HG03139 (cell line): Measurements from ENCODE around the gene PAIP2B.
"Not testable (repeated sequence)": the region's sequence is repeated elsewhere in the genome, so short reads cannot be mapped to it uniquely, and the experiment has no call there.

Source experiments
- ATAC-seq: cut with Tn5 transposase; IDR thresholded peaks from one replicate; pipeline ENCODE4 v1.9.1; 2021; ENCODE audit not compliant: unreplicated experiment

PAIP2B gene, protein sequence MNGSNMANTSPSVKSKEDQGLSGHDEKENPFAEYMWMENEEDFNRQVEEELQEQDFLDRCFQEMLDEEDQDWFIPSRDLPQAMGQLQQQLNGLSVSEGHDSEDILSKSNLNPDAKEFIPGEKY

DNA sequence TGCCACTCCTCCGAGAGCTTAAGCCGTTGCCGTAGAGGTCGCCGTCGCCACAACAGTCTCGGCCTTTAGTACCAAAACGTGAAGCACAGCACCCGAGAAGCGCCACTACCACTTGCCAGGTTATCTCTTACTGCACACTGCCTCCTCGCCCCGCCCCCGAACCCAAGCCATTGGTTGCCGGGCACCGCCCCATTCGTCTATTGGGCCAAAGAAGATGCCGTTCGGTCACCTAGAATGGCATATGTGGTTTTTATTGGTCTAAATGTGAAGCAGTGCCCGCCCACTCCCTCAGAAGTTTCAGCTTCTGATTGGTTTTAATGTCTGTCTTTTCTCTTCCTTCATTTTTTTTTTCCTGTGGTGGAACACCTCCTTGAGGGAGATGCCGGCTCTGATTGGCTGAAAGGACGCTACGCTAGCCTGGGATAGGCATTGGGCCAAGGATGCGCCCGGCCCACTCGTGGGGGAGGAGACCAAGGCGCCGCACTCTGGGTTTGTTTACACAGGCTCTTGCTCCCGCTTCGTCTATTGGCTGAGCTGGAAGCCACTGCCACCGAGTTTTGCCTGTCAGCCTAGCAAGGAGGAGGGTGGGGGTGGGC lies at the start of gene PAIP2B:
PAIP2B (minus strand) TSS at position 139 of the 596 bp plus-strand sequence. CDS start 24,514 bp downstream, outside the sequence.
- peak; percentile 94 for ATAC-seq

DNA sequence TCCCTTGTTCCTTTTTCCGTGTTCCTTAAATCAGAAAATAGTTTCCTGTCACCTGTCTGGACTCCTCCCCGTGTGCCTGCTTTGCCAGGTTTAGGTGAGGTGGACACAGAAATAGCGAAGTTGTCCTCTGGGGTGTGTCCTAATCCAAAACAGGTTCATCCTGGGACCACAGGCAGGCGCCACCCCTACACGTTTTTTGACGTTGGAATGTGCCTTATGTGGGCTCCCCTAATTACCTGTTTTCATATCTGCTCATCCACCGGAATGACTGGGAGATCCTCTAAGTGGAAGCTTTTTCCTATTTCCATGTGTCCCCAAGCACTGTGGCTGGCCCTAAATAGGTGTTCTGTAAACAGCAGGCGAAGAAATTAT lies 49.0 kb upstream of the PAIP2B start:
- no peak for ATAC-seq

DNA sequence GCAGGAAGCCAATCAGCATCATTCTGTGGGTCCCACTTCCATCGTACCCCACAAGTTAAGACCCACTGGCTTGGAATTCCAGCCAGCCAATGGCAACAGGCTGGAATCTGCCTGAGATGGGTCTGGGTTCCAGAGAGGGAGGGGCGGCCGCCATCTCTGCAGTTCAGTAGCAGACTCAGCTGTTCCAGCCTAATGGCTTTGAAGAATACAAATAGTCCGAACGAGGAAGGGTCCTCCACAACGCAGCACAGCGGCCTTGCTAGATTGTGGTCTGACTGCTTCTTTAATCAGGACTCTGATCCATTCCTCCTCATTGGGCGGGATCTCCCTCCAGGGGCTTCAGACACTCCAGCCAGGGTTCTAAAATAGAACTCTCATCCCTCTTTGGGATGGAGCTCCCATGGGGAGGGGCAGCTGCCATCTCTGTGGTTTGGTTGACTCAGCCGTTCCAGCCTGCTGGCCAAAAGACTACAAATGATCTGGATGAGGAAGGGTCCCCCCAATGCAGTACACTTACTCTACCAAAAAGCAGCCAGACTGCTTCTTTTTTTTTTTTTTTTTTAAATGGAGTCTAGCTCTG lies 42.7 kb upstream of the PAIP2B start:
- no peak for ATAC-seq

DNA sequence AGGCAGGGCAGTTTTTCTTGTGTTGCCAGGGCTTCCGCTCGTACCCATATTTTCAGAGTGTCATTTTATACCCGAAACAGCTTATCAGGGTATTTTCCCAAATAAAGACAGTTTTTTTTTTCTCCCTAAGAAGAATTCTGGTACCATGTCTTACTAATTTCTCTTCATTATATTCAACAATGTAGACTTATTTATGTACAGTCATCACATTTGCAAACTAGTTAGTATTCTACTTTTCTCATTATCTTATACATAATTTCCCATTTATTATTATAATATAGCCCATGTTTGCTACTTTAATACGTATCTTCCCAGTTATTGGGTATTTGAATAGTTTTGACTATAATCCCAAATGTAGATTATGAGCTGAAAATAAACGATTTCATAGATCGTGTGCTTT lies 36.5 kb upstream of the PAIP2B start:
- no peak for ATAC-seq

DNA sequence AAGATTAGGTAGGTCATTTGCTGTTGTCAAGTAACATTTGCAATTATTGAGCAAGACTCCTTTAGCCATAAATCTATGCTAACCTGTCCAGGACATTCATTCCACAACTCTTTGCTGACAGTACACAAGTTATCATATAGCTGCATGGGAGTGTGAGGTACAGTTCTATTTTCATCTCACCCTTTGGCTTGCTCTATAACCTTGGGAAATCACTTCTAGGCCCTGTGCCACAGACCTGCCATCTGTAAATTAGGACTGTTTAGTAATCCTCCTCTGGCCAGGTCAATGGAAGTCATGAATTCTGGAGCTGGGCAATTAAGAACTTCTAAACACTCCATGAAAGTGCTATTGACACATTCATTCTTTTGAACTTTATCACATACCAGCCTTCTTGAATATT lies 34.6 kb upstream of the PAIP2B start:
- no peak for ATAC-seq

DNA sequence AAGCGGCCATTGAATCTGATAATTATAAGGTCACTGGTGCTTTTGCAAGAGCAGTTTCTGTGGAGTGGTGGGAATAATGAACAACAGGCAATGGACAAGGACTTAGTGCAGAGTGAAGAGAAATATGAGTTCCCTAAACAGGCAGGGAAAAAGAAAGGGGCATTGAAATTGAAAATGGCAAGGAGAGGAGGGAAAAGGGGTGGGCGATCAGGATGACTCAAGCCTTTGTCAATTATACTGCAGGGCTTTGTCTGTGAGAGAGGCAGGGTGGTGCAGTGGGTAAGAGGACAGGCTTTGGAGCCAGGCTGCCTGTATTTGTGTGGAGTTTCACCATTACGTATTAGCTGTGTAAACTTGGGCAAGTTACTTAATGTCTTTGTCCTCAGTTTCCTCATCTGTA lies 29.5 kb upstream of the PAIP2B start:
- no peak for ATAC-seq

DNA sequence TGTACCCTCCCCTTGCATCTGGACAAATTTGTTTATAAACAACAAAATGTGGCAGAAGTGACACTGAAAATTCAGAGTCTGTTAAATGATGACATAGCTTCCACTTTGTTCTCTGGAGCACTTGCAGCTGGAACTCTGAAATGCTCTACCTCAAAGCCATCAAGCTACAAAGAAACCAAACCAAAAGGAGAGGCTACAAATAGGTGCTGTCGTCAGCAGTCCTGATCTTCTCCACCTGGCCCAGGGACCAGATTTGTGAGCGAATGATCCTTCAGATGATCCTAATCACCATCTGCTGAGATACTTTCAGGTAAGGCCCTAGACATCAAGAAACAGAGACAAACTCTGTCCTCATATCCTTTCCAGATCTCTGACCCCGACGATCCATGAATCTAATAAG lies 27.9 kb upstream of the PAIP2B start:
- ATAC-seq = no peak

DNA sequence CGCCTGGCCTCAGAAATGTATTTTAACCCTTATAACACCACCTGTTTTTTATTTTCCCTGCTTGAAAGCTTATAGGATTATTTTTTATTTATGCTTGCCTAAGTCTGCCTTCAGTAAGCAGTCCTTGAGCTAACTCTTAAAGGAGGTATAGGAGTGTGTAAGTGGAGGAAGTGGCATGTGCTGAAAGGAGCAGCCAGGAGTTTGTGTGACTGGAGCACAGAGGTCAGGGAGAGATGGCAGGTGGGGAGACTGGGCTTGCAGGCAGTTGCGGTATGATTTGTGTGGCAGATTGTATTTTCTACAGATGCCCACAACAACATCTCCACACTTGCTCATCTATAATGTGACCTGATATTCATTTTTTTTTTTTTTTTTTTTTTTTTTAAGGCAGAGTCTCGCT lies 27.2 kb upstream of the PAIP2B start:
- ATAC-seq = no peak

DNA sequence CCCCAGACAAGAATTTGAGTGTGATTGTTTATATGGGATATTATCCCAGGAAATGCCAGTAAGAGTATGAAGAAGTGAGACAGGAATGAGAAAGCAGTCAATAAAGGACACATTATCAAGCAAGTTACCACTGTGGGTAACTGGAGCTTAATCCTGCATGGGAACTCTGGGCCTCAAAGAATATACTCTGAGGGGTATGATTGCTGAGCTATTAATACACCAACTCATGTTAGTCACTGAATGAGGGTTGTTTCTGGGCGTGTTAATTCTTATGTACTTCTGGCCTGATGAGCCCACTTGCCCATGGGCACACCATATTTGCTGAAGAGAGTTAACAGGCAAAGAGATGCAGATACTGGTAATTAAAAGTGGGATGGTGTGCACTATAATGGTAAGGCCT lies 26.6 kb upstream of the PAIP2B start:
- no peak for ATAC-seq

DNA sequence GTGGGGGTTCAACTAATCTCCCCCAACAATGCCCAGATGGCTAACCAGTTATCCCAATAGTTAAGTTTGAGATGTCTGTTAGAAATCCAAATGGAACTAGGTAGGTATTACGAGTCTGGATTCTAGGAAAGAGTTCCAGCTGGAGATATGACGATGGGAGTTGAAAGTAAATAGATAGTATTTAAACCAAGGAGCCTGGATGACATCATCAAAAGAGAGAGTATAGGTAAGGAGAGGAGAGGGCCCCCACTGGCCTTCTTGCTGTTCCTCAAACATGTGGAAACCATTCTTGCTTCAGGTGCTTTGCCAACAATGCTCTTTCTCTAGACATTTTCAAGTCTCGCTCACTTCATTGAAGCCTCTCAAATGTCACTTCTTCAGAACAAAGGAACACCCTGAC lies 26.0 kb upstream of the PAIP2B start:
- ATAC-seq = no peak

DNA sequence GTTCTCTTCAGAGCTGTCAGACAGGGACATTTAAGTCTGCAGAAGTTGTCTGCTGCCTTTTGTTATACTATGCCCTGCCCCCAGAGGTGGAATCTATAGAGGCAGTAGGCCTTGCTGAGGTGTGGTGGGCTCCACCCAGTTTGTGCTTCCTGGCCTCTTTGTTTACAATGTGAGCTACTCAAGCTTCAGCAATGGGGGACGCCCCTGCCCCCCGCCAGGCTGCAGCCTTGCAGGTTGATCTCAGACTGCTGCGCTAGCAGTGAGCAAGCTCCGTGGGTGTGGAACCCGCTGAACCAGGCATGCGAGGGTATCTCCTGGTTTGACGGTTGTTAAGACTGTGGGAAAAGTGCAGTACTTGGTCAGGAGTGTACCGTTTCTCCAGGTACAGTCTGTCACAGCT lies 24.0 kb upstream of the PAIP2B start:
- no peak for ATAC-seq

DNA sequence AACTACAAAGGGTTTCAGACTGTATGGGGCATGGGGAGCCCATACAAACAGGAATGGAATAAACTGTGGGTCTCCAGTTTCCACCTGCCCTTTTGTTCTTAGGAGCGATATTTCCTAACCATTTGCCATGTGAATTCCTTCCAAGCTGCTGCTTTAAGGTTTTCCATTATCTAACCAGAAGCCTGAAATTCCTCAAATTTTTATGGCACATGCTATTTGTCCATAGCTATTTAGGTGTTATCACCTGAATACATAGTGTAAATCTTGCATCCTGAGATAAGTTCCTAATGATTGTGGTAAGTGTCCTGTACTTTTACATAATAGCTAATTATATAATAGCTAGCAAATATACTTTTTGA lies 17.4 kb upstream of the PAIP2B start:
- no peak for ATAC-seq

DNA sequence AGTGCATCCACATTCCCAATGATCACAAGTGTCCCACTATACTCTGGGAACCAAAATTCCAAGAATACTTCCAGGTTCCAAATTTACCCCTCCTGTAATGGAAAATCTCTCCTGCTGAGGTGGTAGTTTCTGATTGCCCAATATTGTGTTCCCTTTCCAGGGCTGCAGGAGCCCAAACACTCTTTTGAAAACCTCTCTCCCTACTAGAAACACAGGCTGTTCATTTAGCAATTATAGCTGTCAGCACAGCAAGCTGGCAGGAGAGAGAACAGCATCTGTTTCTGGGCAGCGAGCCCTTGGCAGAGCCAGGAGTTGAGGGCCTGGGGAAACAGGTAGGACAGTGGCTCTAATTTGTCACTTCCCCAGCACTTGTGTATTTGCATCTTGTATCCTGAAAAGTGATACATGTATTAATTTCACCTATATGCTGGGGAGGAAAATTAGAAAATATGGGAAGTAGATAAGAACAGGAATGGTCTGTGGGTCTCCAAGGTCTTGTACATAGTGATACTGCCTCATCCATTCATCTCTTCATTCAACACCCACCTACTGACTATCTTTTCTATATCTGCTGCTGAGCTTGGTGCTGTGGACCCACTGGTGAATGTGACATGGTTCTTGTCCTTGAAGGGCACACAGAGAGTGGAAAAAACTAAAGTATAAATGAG lies 16.9 kb upstream of the PAIP2B start:
- no peak for ATAC-seq

DNA sequence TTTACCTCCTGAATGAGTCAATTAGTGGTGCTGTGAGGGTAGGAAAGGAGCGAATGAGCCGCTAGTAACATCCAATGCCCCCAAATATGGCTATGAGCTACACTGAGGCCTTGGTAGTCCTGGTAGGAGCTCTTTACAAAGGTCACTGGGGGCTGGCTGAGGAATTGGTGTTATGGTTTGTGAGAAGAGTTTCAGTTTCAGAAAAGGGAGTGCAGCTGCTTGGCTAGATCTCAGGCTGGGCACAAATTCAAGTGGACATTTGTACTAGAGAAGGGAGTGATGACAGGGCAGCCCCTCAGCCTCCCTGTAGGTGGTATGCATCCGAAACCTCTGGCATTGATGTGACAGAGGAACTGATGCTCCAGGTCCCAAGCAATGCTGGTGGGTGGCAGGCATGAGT lies 13.9 kb upstream of the PAIP2B start:
- ATAC-seq = no peak

DNA sequence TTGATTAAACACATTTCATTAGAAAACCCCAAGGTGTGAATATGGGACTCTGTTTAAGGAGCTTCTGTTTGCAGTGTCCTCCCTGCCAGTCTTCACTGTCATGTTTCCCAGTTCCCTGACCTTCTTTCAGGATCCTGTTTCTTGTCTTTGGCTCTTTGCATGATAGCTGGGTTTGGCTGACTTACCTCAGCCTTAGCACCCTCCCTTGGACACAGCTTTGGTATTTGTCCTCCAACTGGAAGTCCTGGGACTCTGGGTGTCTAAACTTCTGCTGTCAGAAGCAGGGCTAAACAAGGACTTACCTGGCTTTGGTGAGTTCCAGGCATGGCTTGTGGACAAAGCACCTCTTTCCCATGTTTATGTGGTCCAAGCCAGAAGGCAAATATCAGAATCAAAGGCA lies 11.2 kb upstream of the PAIP2B start:
- no peak for ATAC-seq

DNA sequence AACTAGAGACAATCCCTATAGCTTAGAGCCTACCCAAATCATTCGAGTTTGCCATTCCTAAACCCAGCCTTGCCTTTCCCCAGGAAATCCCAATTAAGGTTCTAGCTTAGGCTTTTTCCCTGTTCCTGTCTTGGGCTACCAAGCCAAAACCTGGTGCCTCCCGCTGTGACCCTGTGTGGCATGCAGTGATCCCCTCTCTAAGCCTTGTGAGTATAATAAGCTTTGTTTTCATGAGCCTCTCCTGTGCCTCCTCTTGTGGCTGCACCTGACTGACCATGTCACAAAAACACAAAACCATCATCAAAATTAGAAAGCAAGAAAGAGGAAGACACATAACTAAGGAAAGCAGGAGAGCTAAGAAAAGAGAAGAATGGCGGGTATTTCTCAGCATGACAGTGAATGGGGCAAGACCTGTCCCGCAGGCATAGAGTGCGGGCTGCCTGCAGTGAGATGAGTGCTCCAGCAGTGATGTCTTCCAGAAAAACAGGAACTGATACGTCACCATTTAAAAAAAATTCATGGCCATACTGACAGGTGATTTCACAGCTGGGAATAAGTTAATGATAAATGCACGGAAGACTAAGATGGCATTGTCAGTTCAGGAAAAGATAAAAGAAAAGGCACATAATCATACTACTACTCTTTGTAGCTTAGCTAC lies 9.2 kb upstream of the PAIP2B start:
- ATAC-seq = no peak

DNA sequence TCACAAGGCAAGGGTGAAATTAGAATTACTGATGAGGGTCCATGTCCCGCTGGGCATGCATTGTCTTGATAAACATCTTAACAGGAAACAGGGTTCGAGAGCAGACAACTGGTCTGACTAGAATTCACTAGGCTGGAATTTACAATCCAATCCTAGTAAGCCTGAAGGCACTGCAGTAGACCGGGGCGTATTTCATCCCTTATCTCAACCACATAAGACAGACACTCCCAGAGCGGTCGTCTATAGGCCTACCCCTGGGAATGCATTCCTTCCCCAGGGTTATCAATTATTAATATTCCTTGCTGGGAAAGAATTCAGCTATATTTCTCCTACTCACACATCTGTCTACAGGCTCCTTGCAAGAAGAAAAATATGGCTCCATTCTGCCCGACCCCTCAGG lies 6.2 kb upstream of the PAIP2B start:
- not testable (repeated sequence) for ATAC-seq

DNA sequence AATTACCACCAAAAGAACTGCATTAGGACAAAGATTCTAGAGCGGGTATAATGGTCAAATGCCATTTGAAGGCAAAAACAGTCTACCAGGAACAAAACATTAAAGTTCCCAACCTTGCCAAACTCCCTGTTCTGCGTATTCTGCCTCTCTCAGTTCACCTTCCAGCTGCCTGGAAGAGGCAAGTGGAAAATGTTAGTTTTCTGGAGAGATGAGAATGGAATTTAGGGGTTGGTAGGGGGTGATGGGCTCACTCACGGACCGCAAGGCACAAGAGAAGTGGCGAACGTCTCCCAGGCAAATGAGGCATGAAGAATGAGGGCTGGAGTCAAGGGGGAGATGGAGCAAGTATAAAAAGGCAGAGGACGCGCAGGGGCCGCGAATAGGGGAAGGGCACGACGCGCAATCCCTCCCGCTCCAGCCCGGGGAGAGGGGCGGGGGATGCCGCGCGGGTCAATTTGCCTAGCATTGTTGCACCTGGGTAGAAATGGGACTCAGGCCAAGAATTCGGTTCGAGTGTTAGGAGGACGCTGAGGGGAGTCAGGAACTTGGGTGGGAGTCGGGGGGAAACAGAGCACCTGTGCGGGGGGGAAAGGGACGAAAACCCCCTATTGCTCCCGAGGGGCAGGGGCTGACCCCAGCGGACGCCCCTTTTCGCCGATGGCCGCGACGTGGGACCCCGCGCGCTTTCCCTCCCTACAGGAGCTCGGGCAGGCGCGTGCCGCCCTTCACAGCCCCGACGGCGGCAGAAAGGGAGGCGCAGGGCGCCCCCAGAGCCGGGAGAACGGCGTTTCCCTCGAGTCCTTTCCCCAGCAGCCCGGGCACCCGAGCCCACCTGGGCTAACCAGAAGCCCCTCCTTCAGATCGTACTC lies 573 bp downstream of the PAIP2B start:
- ATAC-seq = no peak

DNA sequence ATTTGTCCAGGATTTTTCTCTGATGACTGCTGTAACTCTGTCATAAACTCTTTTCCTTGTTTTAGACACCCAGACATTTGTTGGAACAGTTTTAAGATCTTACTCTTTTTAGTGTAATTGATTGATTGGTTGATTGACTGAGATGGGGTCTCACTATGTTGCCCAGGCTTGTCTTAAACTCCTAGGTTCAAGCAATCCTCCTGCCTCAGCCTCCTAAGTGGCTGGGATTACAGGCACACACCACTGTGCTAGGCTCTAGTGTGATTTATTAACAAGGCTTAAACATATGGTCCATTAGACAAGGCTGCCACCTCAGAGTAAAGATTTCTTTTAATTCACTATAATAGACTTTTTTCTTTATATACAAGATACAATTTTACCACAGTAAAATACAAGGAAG lies 2.0 kb downstream of the PAIP2B start:
- ATAC-seq = no peak

DNA sequence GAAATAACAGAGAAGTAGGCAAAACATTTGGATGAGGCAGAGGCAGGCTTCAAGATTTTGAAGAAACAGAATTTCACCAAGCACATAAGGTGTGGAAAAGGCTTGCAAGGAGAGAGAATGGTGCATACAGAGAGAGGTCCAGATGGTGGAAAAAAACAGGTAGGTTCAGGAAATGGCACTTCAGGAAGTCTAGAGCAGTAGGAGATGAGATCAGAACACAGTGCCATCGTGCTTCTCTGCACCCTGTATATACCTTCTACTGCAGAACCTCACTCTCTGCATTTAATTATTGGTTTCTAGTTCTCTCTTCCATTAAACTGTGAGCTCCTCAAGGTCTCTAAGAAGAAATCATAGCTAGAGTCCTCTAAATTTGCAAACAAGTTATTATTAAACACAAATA lies 2.4 kb downstream of the PAIP2B start:
- ATAC-seq = no peak

DNA sequence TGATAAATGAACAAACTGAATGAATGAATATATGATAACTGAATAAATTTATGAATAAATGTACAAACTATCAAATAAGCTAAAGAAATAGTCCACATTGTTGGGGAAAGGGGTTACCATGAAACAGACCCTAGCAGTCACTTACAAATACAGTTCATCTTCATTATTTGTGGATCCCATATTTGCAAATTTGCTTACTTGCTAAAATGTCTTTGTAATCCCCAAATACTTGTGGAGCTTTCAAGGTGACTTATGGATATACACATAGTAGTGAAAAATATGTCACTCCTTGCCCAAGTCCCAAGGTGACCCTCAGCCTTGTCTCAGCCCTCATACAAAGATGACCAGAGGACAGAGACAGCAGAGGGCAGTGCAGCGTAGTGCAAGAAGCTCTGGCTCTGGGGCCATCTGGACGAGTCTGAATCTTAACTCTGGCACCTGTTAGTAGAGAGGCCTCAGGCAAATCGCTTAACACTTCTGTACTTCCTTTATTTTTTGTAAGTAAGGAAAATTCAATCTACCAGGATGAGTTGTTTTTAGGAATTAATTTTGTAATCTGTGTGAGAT lies 3.1 kb downstream of the PAIP2B start:
- no peak for ATAC-seq
